Measurements from ENCODE around the gene FOXJ1.

- TF ChIP-seq ZFP69B (tag by site-specific recombination; IDR thresholded peaks at IDR 0.05) (no peak), HOXC10 (CRISPR knock-in tag; IDR thresholded peaks at IDR 0.05) (no peak), ZNF350 (tag by site-specific recombination; IDR thresholded peaks at IDR 0.05) (no peak), ZNF555 (tag by site-specific recombination; conservative IDR thresholded peaks at IDR 0.05) (no peak), ZNF266 (tag by site-specific recombination; IDR thresholded peaks at IDR 0.05; ENCODE audit: low read depth) (no peak), CTCF (tag by site-specific recombination; IDR thresholded peaks at IDR 0.05) (no peak), YY1 (tag by site-specific recombination; IDR thresholded peaks at IDR 0.05) (no peak), ZNF239 (tag by site-specific recombination; IDR thresholded peaks at IDR 0.05) (no peak), REST (tag by site-specific recombination; IDR thresholded peaks at IDR 0.05) (no peak), HIC1 (tag by site-specific recombination; IDR thresholded peaks at IDR 0.05) (no peak)
Observed at GRCh38 chr17:76142585-76143041, 1.6 kb upstream of the FOXJ1 start.

Measured in HEK293 (cell line).